GM21360 (cell line): ENCODE data around the gene TKTL2.

Experiments used
- ATAC-seq: cut with Tn5 transposase; IDR thresholded peaks from one replicate; pipeline ENCODE4 v1.9.1; 2021; ENCODE audit warnings: mild to moderate bottlenecking, moderate library complexity; ENCODE audit not compliant: unreplicated experiment

TKTL2 gene, protein sequence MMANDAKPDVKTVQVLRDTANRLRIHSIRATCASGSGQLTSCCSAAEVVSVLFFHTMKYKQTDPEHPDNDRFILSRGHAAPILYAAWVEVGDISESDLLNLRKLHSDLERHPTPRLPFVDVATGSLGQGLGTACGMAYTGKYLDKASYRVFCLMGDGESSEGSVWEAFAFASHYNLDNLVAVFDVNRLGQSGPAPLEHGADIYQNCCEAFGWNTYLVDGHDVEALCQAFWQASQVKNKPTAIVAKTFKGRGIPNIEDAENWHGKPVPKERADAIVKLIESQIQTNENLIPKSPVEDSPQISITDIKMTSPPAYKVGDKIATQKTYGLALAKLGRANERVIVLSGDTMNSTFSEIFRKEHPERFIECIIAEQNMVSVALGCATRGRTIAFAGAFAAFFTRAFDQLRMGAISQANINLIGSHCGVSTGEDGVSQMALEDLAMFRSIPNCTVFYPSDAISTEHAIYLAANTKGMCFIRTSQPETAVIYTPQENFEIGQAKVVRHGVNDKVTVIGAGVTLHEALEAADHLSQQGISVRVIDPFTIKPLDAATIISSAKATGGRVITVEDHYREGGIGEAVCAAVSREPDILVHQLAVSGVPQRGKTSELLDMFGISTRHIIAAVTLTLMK

DNA sequence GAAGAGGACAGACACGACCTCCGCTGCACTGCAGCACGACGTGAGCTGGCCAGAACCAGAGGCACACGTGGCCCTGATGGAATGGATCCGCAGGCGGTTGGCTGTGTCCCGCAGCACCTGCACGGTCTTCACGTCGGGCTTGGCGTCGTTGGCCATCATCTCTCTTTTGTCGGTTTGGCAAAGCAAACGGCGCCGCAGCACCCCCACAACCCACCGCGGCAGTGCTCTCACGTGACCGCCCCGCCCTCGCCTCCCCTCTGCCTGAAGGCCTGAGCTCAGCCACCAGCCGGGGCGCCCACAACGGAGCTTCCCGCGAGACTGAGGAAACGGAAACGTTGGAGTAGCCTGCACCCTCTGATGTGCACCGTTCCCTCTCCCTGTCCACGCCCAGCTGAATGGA, at the start of gene TKTL2:
Gene TKTL2, minus strand, starts transcription at position 179 of the 400 bp plus-strand sequence. Its CDS starts 20 bp downstream, at position 159.
- ATAC-seq = no peak

DNA sequence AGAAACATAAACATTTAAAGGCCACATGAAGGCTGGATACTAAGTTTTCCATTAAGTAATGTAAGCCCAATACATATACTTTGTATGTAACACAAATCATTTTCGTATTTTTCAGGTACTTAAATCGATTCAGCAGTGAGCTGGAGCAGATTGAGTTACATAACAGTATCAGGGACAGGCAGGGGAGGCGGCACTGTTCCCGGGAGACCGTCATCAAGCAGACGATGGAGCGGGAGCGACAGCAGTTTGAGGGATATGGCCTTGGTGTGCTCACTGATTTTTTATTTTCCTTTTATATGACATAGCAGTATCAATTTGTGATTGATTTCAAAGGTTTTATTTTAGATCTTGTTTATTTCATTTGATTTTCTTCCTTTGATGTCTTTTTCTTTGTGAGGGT, 41.6 kb upstream of the TKTL2 start:
- ATAC-seq = no peak

DNA sequence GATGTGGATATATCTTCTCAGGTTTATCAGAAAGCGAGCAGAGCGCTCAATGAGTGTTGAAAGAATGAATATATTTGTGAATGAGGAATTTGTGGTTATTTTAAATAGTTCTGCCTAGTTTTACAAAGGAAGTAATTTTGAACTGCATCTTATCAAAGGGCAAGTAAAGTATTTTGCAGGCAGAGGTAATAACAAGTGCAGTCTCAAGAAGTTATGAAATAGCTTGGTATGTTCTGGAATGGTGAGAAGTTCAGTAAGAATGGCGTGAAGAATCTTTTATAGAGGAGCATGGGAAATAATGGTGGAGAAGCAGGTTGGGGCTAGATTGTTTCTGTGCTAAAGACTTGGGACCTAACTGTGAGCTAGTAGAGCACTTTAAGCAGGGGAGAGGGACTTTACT, 31.8 kb upstream of the TKTL2 start:
- ATAC-seq = no peak

DNA sequence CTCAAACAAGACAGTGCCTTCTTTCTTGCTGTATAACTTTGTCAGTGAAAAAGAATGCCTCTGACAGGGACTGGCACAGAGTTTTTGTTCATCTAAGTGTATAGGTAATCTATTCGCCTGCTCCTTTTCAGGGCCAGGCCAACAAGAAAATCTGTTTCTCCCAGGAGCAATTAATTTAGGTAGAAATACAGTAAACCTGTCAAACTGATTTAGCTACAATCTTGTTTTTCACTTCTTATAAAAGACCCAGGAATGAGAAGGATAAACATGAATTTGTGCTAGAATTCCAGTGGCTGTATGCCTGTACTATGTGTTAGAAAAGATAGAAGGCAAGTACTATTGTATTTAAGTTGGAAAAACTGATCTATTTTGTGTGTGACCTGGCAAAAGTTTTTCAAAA, 27.0 kb upstream of the TKTL2 start:
- ATAC-seq = no peak

DNA sequence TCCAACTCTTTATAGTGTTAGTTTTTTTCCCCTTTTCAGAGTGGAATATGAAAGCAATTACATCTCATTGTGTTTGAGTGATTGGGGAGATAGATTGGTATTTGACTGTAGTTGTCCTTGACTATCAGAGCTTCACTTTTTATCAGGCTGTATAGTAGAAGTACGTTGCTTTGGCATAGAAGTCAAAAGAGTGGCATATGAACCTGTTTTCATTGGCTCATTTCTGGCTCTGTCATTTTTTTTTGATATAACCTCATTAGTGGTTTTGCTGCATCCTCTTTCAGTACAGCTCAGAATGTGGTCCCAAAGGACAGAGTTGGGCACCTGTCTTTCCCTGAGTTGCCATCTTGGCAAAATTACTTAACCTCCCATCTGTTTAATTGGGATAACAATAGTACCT, 22.3 kb upstream of the TKTL2 start:
- peak; percentile 28 for ATAC-seq

DNA sequence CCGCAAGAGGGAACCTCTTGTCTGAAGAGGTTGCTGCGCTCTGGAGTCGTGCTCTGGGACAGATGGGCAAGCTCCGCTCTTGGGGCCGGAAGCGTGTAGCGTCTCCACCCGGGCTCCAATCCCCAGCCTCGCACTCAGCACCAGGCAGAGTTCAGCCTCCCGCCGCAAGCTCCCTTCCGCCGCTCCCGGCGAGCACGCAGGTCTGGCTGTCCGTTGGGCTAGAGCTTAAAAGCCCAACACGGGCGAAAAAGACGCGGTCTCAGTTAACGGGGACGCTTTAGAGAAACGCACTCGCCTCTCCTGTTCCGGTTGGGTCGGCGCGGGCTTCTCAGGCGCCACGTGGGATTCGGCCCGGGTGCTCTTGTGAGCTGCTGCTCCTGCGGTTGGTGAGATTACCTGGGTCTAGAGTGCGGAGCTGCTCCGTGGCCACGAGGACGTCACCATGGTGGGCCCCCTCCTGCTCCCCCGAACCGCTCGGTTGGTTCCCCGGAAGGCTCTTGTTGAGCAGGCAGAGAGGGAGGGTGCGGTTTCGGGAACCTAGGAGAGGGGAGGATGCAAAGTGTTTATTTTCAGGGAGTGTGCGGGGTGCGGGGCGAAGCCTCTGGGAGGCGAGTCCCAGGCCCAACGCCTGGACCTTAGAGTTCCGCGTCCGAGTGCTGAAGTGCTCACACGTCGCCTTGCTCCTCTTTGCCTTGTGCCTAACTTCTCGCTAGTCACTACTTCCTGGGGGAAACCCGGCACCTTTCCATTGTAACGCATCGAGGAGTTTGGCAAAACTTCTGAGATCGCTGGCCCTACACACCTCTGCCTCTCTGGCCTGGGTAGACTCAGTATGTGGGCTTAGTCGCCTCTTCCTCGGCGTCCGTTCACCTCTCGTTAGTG, 21.0 kb upstream of the TKTL2 start, which contains the start of gene TMA16:
Gene TMA16, plus strand, starts transcription at position 331 of the 882 bp plus-strand sequence. Its CDS starts 112 bp downstream, at position 443.
- ATAC-seq = peak; percentile 77

DNA sequence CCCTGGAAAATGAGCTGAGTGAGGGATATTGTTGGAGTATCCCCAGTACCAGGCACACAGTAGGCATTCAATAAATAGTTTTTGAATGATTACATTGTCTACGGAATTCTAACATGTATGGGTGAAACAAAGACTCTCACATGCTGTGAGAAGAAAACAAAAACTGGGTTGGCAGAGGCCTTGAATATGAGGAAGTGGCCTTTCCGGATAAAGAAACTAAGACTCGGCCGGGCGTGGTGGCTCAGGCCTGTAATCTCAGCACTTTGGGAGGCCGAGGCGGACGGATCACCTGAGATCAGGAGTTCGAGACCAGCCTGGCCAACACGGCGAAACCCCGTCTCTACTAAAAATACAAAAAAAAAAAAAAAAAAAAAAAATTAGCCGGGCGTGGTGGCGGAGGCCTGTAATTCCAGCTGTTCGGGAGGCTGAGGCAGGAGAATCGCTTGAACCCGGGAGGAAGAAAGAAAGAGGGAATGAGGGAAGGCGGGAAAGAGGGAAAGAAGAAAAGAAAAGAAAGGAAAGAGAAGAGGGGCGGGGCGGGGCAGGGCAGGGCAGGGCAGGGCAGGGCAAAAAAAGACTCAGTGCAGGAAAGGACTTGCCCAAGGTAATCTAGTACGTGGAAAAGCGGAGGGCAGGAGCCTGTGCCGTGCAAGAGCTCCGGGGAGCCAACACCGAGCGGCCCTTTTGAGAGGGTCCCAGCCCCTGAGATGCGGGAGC, 20.2 kb upstream of the TKTL2 start:
- peak; percentile 19 for ATAC-seq

DNA sequence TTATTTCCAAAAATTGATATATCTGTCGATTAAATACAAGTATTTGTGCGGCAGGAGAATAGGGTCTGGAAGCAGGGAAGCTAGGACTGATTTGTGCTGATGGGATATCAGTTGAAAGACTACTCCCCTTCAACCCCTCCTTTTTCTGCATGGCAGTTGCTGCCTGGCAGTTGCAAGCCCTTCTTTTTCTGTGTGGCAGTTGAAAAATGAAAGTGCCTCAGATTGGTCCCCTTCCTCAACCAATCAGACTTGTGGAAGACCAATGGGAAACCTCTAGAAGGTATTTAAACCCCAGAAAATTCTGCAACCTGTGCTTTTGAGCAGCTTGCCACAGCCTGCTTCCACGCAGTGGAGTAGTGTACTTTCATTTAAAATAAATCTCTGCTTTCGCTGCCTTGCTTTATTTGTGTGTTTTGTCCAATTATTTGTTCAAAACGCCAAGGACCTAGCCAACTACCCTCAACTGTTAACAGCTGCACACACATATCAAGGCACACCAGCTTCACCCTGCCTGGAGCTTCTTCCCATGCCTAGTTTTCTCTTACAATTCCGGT, 19.5 kb upstream of the TKTL2 start:
- ATAC-seq = no peak

DNA sequence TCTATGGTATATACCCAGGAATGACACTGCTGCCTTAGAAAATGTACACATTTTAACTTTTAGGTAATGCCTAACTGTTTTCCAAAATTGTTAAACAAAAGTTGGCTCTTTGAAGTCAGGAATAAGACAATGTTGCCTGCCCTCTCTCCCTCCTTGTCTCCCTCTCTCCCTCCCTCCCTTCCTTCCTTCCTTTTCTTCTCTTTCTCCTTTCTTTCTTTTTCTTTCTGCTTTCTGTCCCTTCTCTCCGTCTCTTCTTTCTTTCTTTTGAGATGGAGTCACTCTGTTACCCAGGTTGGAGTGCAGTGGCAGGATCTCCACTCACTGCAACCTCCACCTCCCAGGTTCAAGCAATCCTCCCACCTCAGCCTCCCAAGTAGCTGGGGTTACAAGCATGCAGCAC, 16.4 kb upstream of the TKTL2 start:
- no peak for ATAC-seq

DNA sequence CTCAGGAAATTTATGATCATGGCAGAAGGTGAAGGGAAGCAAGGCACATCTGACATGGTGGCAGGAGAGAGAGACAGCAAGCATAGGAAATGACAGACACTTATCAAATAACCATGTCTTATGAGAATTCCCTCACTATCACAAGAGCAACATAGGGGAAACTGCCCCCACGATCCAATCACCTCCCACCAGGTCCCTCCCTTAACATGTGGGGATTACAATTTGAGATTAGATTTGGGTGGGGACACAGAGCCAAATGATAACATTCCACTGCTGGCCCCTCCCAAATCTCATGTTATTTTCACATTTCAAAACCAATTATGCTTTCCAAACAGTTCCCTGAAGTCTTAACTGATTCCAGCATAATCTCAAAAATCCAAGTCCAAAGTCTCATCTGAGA, 12.8 kb upstream of the TKTL2 start:
- no peak for ATAC-seq

DNA sequence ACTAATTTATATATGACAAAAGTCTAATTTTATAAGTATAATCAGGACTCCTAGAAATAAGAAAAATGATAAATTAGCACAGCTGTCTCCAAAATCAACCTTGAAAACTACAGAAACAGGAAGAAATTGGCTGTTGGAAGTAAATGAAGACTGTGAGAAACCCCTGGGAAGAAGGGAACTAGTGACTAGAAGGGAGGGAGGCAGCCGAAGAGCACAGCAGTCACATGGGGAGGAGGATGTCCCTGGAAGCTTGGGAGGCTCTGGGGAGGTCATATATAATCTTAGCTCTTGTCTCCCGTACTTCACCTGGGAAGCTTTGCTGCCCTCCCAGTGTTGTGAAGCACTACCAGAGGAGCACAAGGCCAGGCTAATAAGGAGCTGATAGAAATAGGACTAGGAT, 12.0 kb upstream of the TKTL2 start:
- ATAC-seq = no peak

DNA sequence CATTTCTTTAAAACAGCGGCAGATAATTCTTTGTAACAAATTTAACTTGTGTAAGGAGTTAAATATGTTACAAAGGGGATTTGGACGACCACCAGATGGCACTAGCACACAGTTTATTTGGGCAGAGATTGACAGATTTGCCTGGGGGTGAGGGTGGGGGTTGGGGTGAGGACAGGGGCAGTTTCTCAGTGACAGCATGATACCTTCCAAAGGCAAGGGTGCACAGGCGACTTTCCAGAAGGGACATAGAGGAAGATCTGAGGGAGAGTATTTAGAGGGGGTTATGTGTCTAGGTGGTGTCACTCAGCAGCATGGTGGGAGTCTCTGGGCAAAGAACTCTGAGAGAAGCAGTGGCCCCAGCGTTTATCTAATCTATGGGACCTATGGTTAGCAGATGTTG, 11.4 kb upstream of the TKTL2 start:
- ATAC-seq = no peak

DNA sequence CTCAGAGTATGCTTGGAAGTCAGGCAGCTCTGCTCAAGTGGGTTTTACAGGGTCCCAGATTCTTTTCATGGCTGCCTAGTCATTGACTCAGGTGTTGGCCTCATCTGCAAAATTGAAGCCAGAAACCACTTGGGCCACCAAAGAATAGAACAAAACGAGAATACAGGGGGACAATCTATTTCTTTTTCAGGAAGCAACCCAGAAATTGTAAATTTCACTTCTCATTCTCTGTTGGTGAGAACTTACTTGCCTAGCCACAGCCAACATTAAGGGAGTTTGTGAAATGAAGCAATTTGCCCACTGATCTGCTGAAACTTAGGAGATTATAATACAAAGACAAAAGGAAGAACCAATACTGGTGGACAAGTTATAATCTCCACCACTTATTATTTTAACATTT, 8.6 kb upstream of the TKTL2 start:
- ATAC-seq = peak; percentile 53

DNA sequence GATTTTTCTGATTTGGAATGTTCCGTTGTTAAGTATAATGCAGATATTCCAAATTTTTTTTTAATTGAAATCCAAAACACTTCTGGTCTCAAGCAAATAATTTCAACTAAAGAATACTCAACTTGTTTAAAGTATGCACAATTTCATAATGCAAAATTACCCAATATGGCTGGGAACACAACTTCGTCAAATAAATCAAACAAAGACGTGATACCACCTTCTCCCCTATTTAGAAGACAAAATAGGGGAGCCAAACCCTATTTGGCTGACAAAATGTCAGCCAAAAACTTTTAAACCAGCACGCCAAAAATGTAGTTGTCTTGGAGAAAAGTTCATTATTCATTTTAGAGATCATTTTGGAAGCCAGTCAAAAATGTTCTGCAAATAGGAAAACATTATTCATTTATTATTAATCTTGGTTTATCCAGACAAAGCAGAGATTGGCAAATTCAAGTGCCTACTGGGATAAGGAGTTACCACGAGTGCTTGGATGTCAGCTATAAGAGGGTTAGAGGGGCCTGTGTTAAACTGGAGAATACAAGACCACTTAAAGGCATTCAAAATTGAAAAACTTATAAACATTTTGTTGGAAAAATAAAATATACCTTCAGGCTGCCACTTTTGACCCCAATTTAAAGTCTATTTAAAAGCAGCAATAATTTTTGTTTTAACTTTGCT, 3.3 kb upstream of the TKTL2 start:
- ATAC-seq = no peak

DNA sequence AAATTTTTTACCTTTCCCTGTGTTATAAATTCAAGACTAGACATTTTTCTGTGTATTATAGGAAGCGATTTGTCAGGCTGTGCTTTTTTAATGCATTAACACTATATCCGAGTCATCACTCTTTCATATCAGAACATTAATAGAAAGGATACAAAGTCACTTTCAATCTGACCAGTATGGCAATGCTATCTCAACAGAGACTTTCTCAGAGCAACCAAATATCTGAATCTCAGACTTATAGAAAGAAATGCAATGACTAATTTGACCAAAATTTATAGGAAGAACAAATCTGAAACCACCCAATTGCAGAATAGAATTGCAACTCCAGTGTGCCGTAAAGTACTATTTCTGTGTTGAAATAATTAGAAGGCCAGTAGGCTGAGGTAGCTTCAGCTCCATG, 473 bp upstream of the TKTL2 start:
- ATAC-seq = no peak

DNA sequence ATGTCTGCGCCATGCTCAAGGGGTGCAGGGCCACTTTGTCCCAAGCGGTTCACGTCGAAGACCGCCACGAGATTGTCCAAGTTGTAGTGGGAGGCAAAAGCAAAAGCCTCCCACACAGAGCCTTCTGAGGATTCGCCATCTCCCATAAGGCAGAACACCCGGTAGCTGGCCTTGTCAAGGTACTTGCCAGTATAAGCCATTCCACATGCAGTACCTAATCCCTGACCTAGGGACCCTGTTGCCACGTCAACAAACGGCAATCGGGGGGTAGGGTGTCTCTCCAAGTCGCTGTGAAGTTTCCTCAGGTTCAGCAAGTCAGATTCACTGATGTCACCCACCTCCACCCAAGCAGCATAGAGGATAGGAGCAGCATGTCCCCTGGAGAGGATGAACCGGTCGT, 424 bp downstream of the TKTL2 start:
- ATAC-seq = no peak

DNA sequence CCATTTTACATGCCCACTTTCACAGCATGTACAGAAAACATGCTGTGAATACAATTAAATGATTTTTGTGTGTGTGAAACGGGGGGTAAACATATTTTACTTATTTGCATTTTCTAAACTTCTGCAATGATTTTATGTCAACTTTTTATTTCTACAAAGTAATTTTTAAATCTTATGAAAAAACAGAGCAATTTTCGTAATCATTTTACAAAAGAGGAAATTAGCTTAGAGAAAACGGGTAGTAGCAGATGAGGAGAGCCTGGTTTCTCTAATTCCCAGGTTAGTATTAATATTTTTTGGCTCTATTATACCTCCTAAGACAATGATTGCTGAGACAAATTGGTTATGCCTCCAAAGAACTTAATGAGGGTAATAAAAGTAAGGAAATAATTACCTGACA, 3.2 kb downstream of the TKTL2 start:
- ATAC-seq = no peak

DNA sequence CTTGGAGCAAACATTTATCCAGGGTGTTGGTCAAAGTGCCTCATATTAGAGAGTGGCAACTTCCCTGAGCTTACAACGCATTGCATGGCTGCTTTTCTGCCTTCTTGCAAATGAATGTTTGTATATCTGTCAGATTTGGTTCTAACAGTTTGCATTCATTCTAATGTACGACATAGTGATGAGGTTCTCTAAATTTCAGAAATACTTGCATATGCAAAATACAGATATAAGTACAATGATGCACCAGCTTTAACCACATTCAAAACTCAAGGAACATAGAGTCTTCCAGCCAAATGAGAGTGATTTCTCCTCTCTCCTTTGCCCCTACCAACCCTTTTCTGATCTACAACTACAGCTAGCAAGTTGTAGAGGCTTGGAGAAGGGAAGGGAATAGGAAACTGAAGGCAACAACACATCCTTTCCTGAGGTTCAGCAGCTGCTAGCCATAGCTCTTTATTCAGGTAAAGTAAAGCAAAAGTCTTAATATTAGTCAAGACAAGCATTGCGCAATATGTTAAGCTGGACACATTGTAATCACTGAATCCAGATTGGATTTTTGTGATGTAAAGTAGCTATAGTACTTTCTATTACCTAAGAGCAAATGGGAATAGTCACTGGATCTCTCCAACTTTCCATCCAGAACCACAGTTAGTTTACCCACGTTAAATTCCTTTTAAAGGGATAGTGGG, 6.3 kb downstream of the TKTL2 start:
- no peak for ATAC-seq

DNA sequence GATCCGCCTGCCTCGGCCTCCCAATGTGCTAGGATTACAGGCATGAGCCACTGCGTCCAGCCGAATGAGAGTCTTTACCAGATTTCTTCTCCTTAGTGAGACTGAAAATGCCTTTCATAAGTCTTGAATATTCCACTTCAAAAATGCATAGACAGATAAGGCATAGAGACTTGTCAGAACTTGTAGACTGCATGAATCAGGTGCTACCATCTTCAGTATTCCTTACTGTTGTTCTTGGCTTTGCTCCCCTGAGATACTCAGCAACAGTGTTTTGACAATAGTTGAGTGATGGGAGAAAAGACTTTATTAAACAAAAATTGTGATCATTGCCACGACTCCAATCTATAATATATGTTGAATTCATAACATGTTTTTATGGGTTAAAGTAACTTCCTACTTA, 11.0 kb downstream of the TKTL2 start:
- ATAC-seq = no peak
